GM12878 (cell line): Measurements from ENCODE around the gene ADAM15. TPM values are rescaled to one million over a fixed set of nuclear protein-coding genes. Genes with fewer than 3 reads are reported as not detected.
A peak's percentile ranks its signal among the peaks of the same experiment; 100 is the strongest.

Experiments used
- ATAC-seq: fragments of 200-7000 bp; cut with Tn5 transposase; 3 replicates; pipeline ENCODE4 v1.9.1; 2020; ENCODE audit warnings: mild to moderate bottlenecking, moderate library complexity
- BruUV-seq: library from RNA; stranded (reverse); fragments of 400-500 nt; replicated peaks from 2 replicates; lab custom pipeline; 2021; lab: Mats Ljungman, UMichigan
- CTCF ChIA-PET: fragments of 300-600 bp; sonication (Branson Sonifier 250); formaldehyde crosslinking; extraction: SDS; loops from one replicate; lab custom pipeline; 2021; ENCODE audit warnings: inconsistent platforms; lab: Yijun Ruan, JAX
- POLR2A ChIA-PET: fragments of 350-600 bp; formaldehyde crosslinking; extraction: SDS; loops from one replicate; lab custom pipeline; 2021; ENCODE audit warnings: inconsistent platforms; lab: Charles Lee
- RAD21 ChIA-PET: fragments of 300-600 bp; sonication (Branson Sonifier 250); formaldehyde crosslinking; loops from one replicate; lab custom pipeline; 2023; ENCODE audit warnings: antibody characterized with exemption; ENCODE audit not compliant: unreplicated experiment; lab: Charles Lee
- SMC1A ChIA-PET: fragments of 300-600 bp; sonication (Branson Sonifier 250); formaldehyde crosslinking; loops from one replicate; lab custom pipeline; 2023; ENCODE audit not compliant: unreplicated experiment, uncharacterized antibody; lab: Charles Lee
- DNase-seq: peaks from one replicate; pipeline ENCODE4 v3.0.0-alpha.2; 2011; ENCODE audit warnings: low read depth, low spot score
- FAIRE-seq: peaks from 3 replicates; lab custom pipeline; 2011; peaks lifted over from hg19 to GRCh38; lab: Jason Lieb, UNC
- H2AFZ ChIP-seq: 2 replicates; pipeline ENCODE4 v1.6.0; 2011; ENCODE audit warnings: low read depth, low read length, control low read depth; ENCODE audit not compliant: control insufficient read depth
- H3K27ac ChIP-seq: 2 replicates; pipeline ENCODE4 v1.5.1; 2011; ENCODE audit warnings: control low read depth; ENCODE audit not compliant: control insufficient read depth, insufficient read depth
- H3K27me3 ChIP-seq, 2 experiments: replicated peaks in 1 of 2; 2 replicates each; pipeline versions ENCODE4 v1.6.0 to v1.6.1; 2011; ENCODE audit warnings: low read length in 1 of 2; ENCODE audit not compliant: control insufficient read depth in 2 of 2, insufficient read depth in 2 of 2
- H3K36me3 ChIP-seq, 2 experiments: 2 replicates each; pipeline ENCODE4 v1.5.1; 2011; ENCODE audit warnings: low read length in 1 of 2; ENCODE audit not compliant: control insufficient read depth in 2 of 2, insufficient read depth in 2 of 2
- H3K4me1 ChIP-seq: 2 replicates; pipeline ENCODE4 v1.6.1; 2011; ENCODE audit warnings: mild to moderate bottlenecking, low read length, moderate library complexity, mixed read lengths; ENCODE audit not compliant: control insufficient read depth, insufficient read depth
- H3K4me2 ChIP-seq: 2 replicates; pipeline ENCODE4 v1.6.0; 2011; ENCODE audit warnings: control low read depth; ENCODE audit not compliant: control insufficient read depth, insufficient read depth
- H3K4me3 ChIP-seq: fragments of 200-600 bp; sonication (generic); 2 replicates; pipeline ENCODE4 v1.5.1; 2016
- H3K79me2 ChIP-seq: 2 replicates; pipeline ENCODE4 v1.6.0; 2011; ENCODE audit warnings: low read length; ENCODE audit not compliant: control insufficient read depth, insufficient read depth
- H3K9ac ChIP-seq: 2 replicates; pipeline ENCODE4 v1.8.0; 2011; ENCODE audit warnings: low read length, control low read depth, mixed read lengths; ENCODE audit not compliant: control insufficient read depth, insufficient read depth
- H3K9me3 ChIP-seq: replicated peaks from 3 replicates; pipeline ENCODE4 v1.5.1; 2011; ENCODE audit warnings: mild to moderate bottlenecking, low read length; ENCODE audit not compliant: control insufficient read depth, insufficient read depth
- H4K20me1 ChIP-seq: 2 replicates; pipeline ENCODE4 v1.6.0; 2011; ENCODE audit not compliant: control insufficient read depth, insufficient read depth
- CTCF ChIP-seq, 3 experiments: IDR thresholded peaks in 2 of 3; conservative IDR thresholded peaks in 1 of 3; 2 replicates each; pipeline ENCODE4 v1.5.1; 2011; ENCODE audit warnings: low read depth in 3 of 3, low read length in 3 of 3, mild to moderate bottlenecking in 3 of 3, control low read depth in 2 of 3, moderate library complexity in 2 of 3, inconsistent platforms in 1 of 3, mixed read lengths in 1 of 3; ENCODE audit not compliant: control insufficient read depth in 2 of 3, insufficient read depth in 1 of 3; ENCODE audit errors: extremely low read depth in 1 of 3
- MEF2A ChIP-seq: IDR thresholded peaks from 2 replicates; pipeline ENCODE4 v1.6.1; 2011; ENCODE audit warnings: low read depth, mild to moderate bottlenecking, low read length, moderate library complexity; ENCODE audit not compliant: insufficient read depth
- RAD21 ChIP-seq: IDR thresholded peaks from 2 replicates; pipeline ENCODE4 v1.6.1; 2011; ENCODE audit warnings: mild to moderate bottlenecking, low read depth, low read length, moderate library complexity; ENCODE audit not compliant: insufficient read depth
- SMC3 ChIP-seq: IDR thresholded peaks from 2 replicates; pipeline ENCODE4 v1.6.1; 2011; ENCODE audit warnings: low read length, improper control_type of control experiment, borderline replicate concordance
- TARDBP ChIP-seq: IDR thresholded peaks from 2 replicates; pipeline ENCODE4 v1.6.1; 2016; ENCODE audit warnings: borderline replicate concordance
- WGBS: methylation state at CpG from one replicate; pipeline ENCODE4 v1.1.6; 2016; ENCODE audit warnings: low lambda C conversion rate; ENCODE audit not compliant: insufficient replicate concordance, insufficient coverage; ENCODE audit errors: missing lambda C conversion rate; 5-methylcytosine and 5-hydroxymethylcytosine counted together
- in situ Hi-C: fragments of 300-500 bp; cut with MboI; formaldehyde crosslinking; loops from 9 replicates; pipeline ENCODE4 v1.14.3; 2018; ENCODE audit warnings: mixed read lengths
- intact Hi-C: fragments of 100-400 bp; cut with micrococcal nuclease; formaldehyde crosslinking; loops from one replicate; pipeline ENCODE4 v1.14.2; 2022; ENCODE audit not compliant: unreplicated experiment
- polyA plus RNA-seq, 11 experiments: library from polyadenylated mRNA; depleted of rRNA in 4 of 11; unstranded in 6 of 11; stranded (reverse) in 5 of 11; fragments of >200 nt; fragmentation: Nextera tagmentation in 4 of 11; fragmentation: Illumina TruSeq in 1 of 11; extraction: Ambion mirVana in 4 of 11; extraction: Trizol in 1 of 11; gene quantifications; 1 replicate in 1 of 11; 2 replicates in 10 of 11; pipeline versions ENCODE4 v1.2.1 to v1.2.3, GENCODE V29; 2011 to 2016; ENCODE audit warnings: inconsistent platforms in 2 of 11, missing spikeins in 2 of 11, low read depth in 1 of 11
- total RNA-seq, 4 experiments: library from RNA; depleted of rRNA in 3 of 4; stranded (reverse); fragments of >200 nt in 3 of 4; fragmentation: Illumina TruSeq in 1 of 4; extraction: Trizol in 1 of 4; gene quantifications; 2 replicates each; pipeline versions ENCODE4 v1.2.1 to v1.2.3, GENCODE V29; 2013 to 2021

ADAM15 gene
- total and polyA plus RNA-seq, 10 of the 15 experiments (the other 5 are each of a cell fraction or from before 2014, with no cell fraction given), result 0.29 to 38.8 (median 14.7) TPM

GRCh38 chr1:155093911-155094621 is 43.0 kb downstream of the ADAM15 start:
- POLR2A ChIA-PET, result no interaction called here
- H3K9me3 ChIP-seq, result no peaks in the 10 kb centered on the region
- 28% methylated on average over 13 of the region's 13 CpGs for WGBS
- H3K27me3 ChIP-seq, result no peaks in the 10 kb centered on the region; a peak in 1 of 4 replicates
- no peak overlapping the region for H3K4me3 ChIP-seq
- RAD21 ChIA-PET, result interaction anchor here (1.0 to 2.8 kb wide), 2 partner anchors 73 to 74 kb away, joined by 4 to 14 read pairs; no protein-coding TSS in a partner anchor
- TF ChIP-seq SMC3 (peak; percentile 66; the same call in 1 of the 2 replicates), TARDBP (no peak), RAD21 (peak; percentile 52), CTCF (IDR thresholded peaks at IDR 0.05 in 2 of 3, conservative IDR thresholded peaks at IDR 0.05 in 1 of 3; ENCODE audit: control insufficient read depth in 2 of 3, extremely low read depth in 1 of 3, insufficient read depth in 1 of 3, low read depth in 3 of 3, low read length in 3 of 3) (peak; percentile 33 to 59 (median 35); a peak in 4 of 6 replicates), MEF2A (peak; percentile 29; the same call in 1 of the 2 replicates)
- TF ChIP-seq, all 136 proteins: peak for 4
- in situ Hi-C loops, result loop anchor here (5.0 kb wide), 1 partner anchor 73 kb away; no protein-coding TSS in a partner anchor
- H3K9ac ChIP-seq, result no peak overlapping the region
- FAIRE-seq (no peak), ATAC-seq (peak; percentile 75), DNase-seq (no peak)
- no peak overlapping the region for H3K27ac ChIP-seq
- intact Hi-C loops, result no loop called here
- H3K4me1 ChIP-seq, result peaks cover 3% of the 10 kb centered on the region; the same call in 1 of the 2 replicates
- no peaks in the 10 kb centered on the region for H3K36me3 ChIP-seq
- no peaks in the 10 kb centered on the region for H4K20me1 ChIP-seq
- BruUV-seq, result no TSS peak
- H2AFZ ChIP-seq, result no peak overlapping the region; the same call in 1 of the 2 replicates
- H3K4me2 ChIP-seq, result no peak overlapping the region
- ChIA-PET SMC1A (interaction anchor here (0.6 to 2.4 kb wide), 2 partner anchors 74 to 904 kb away, joined by 3 to 37 read pairs; no protein-coding TSS in a partner anchor), CTCF (interaction anchor here (0.6 to 6.8 kb wide), 10 partner anchors 9 to 81 kb away, joined by 3 to 284 read pairs (median 4); partner anchors contain the start of genes KRTCAP2 and TRIM46)
- H3K79me2 ChIP-seq, result no peaks in the 10 kb centered on the region
